GM18505 (cell line): ENCODE measurements around the gene SMPD3.

Source experiments
- ATAC-seq: cut with Tn5 transposase; IDR thresholded peaks from one replicate; pipeline ENCODE4 v1.9.1; 2021; ENCODE audit not compliant: unreplicated experiment
- POLR2A ChIP-seq: IDR thresholded peaks from 4 replicates; pipeline ENCODE4 v1.6.1; 2011; ENCODE audit warnings: borderline replicate concordance; ENCODE audit not compliant: insufficient read depth, insufficient read length; ENCODE audit errors: extremely low read depth

Gene SMPD3

DNA sequence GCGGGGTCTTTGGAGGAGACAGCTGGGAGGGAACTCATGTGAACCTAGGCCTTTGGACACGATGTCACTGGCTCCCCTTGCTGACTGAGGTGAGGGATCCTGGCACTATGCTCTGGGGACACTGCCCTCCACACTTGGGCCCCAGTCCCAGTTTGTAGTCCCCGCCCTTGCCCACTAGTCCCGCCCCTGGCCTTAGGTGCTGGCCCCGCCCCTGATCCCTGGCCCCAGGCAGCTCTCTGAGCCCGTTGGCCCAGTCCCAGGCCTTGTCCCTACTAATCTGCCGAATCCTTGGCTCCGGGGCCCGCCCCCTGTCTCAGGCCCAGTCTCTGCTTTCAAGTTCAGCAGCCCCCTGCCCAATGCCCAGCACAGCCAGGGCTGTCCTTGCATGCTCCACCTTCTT lies 61.0 kb downstream of the SMPD3 start:
- no peak for ATAC-seq
- TF ChIP-seq POLR2A, result no peak

DNA sequence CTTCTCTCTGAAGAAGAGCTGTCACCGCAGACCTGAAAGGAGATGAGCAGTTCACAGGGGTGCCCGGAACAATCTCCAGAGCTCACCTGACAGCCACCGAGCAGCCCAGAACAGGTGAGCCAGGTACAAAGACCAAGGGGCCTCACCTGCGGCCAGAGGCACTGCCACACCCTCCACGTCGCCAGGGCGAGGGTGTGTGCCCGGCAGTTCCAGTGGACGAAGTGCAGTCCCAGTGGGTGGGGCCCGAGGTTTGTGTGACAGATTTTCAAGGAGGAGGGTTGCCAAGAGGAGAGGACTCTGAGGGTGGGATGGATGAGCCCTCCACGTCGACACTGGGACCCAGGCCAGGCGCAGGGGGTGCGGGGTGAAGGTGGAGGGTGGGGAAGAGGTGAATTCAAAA lies 61.7 kb downstream of the SMPD3 start:
- TF ChIP-seq POLR2A, result no peak
- no peak for ATAC-seq

- ATAC-seq, result no peak
- no peak for TF ChIP-seq POLR2A
Observed at GRCh38 chr16:68385371-68385770, 62.9 kb downstream of the SMPD3 start.

DNA sequence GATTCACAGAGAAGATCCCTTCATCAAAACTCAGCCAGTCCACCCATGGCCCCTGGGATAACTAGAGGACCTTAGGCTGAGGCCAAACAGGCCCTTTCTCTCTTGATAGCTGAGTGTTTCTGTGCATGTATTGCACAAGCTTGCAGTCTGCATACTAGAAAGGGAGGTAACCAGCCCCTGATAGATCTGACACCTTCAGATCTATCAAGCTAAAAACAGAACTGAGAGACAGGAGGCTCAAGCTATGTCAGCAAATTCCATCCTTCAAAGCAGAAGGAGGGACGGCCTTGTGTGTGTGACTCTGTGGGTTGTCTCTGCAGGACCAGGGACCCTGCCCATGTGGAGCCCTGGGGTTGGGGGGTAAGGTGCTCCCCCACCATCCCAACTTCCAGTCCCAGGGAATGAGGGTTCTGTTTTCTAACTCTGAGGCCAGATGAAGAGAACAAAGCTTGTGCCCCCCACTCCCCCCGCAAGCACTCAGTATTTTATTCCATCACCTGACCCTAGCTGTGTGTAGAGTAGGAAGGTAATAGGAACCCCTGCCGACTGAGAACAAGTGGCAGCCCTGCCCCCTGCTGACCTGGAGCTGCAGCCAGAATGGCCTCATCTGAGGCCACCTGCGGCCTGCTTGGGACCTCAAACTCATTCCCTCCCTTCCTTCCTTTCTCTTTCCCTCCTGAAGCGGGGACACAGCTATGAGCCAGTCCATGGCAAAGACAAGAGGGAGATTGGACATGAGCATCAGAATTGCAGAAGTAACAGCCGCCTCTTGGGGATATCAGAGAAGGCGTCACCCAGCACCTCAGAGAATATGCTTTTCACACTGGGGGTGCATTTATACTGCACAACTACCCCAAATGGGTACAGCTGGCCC lies 63.8 kb downstream of the SMPD3 start:
- TF ChIP-seq POLR2A, result no peak
- ATAC-seq, result no peak

GRCh38 chr16:68383858-68384257 lies 64.5 kb downstream of the SMPD3 start:
- TF ChIP-seq POLR2A, result no peak
- ATAC-seq, result no peak

- TF ChIP-seq POLR2A, result no peak
- no peak for ATAC-seq
Observed at GRCh38 chr16:68382296-68382718, 66.0 kb downstream of the SMPD3 start.

GRCh38 chr16:68381363-68381724 lies 67.0 kb downstream of the SMPD3 start:
- ATAC-seq, result no peak
- TF ChIP-seq POLR2A, result no peak

GRCh38 chr16:68380676-68381362 lies 67.5 kb downstream of the SMPD3 start:
- no peak for TF ChIP-seq POLR2A
- no peak for ATAC-seq

DNA sequence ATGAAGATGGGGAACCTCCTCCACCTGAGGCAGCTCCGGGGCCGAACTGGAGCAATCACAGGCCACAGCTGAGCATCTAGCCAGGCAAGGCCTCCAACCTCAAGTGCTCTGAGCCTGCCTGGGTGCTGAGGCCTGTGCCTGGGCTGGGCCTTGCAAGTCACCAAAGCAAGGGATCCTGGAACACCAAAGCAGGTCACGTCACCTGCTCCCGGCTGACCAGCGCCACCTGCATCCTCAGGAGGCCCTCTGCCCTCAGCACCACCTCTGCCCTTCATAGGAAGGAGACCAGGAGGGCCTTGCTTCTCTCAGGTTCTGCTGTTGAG lies 68.0 kb downstream of the SMPD3 start:
- no peak for ATAC-seq
- no peak for TF ChIP-seq POLR2A

- no peak for TF ChIP-seq POLR2A
- ATAC-seq, result no peak
Observed at GRCh38 chr16:68379472-68380347, 68.6 kb downstream of the SMPD3 start.

DNA sequence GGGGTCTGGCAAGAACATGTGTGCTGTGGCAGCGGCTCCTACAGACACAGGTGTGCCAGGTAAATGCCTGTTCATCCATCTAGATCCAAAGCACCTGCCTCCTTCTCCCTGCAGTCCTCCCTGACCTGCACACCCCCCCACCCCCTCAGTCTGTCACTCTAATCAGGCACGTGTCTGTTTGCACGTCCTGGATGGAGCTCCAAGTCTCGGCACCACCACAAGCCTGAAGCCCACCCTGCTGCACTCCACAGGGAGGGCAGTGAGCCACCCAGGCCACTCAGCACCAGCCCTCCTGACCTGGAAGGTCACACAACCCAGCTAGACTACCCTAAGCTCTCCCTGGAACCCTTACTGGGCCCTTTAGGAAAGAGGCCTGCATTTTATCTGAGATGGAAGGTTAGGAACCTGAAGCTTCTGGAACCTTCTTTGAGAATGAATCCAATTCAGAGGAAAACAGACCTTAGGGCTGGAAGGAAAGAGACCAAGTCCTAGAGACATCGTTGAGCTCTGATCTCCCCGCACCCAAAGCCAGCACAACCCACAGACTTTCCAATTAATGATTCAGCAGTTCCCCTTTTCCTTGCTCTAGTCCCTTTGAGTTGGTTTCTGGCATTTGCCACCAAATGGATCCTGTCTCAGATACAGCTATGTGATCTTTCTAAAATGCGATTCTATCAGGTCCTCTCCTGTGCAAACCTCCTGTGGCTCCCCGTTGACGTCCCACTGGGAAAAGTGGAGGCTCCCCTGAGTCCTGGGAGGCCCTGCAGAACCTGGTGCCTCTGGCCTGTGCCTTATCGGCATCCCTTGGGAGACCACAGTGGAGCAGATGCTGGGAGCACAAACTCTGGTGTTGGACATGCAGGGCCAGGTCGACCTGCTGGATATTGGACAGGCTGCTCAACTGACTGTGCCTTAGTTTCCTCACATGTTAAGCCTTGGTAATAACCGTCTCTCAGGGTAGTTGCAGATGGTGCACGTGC lies 69.6 kb downstream of the SMPD3 start:
- no peak for ATAC-seq
- TF ChIP-seq POLR2A, result no peak

DNA sequence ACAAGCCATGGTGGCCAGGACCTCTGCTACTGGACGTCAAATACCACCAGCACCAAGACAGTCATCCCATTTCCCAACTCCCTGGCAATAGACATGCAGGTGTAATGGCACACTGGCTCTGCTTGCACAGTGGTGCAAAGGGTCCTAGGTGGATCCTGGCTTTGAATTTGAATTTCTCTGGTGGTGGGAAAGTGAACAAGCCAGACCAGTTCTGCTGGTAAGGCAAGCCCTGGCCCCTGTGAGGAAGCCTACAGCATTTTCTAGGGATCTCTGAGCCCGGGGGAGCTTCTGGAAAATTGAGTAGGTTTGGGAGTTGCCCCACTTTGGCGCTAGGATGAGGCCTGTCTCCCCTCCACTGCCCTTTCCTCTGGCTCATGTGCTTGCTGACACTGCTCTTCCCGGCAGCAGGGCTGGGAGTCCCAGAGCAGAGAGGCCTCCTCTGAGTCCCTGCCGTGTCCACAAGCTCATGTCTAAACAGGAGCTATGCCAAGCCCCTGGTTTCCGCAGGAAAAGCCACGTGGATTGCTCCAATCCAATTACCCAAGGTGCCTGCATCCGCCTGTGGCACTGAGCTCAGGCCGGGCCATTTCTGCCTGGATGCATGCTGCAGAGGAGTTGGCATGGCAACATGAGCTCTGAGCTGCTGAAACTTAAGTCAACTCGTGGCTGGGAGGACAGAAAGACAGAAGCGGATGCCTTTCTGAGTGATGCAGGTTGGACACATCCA lies 70.5 kb downstream of the SMPD3 start:
- no peak for TF ChIP-seq POLR2A
- ATAC-seq, result no peak
